ENCODE data around the gene AK1. TPM values are rescaled to one million over a fixed set of nuclear protein-coding genes. Genes with fewer than 3 reads are reported as not detected.

AK1 gene
- total and polyA plus RNA-seq, 2 of the 8 experiments (the other 6 are each of a cell fraction or from before 2014, with no cell fraction given), result 37.9 to 39.2 TPM

GRCh38 chr9:127921557-127922120 is 44.2 kb upstream of the AK1 start (continued):
- TF ChIP-seq SP2 (IDR thresholded peaks at IDR 0.05; ENCODE audit: low read length) (no peak), EGR1 (IDR thresholded peaks at IDR 0.05; ENCODE audit: borderline replicate concordance, low read depth, low read length) (no peak), TAF7 (optimal IDR thresholded peaks at IDR 0.05; ENCODE audit: borderline replicate concordance, low read depth, low read length) (no peak), RNF2 (IDR thresholded peaks at IDR 0.05; ENCODE audit: borderline replicate concordance, low read depth, low read length, missing control alignments, poor library complexity, severe bottlenecking) (no peak), RAD21 (IDR thresholded peaks at IDR 0.05 in 1 of 2, conservative IDR thresholded peaks at IDR 0.05 in 1 of 2; ENCODE audit: low read depth in 2 of 2, low read length in 2 of 2) (peak; percentile 95 to 96), MAX (IDR thresholded peaks at IDR 0.05) (0 out of 2 replicates have a peak, but pooled peaks have one; percentile 9), ASH2L (IDR thresholded peaks at IDR 0.05; ENCODE audit: low read length) (no peak), JUN (IDR thresholded peaks at IDR 0.05; ENCODE audit: low read depth, low read length) (no peak), KDM1A (IDR thresholded peaks at IDR 0.05; ENCODE audit: borderline replicate concordance, low read length) (peak; percentile 84; the same call in 1 of the 2 replicates), SRF (IDR thresholded peaks at IDR 0.05; ENCODE audit: low read depth, low read length) (no peak), ATF3 (IDR thresholded peaks at IDR 0.05; ENCODE audit: insufficient read depth, low read depth, low read length) (no peak), POLR2AphosphoS5 (IDR thresholded peaks at IDR 0.05; ENCODE audit: low read depth, low read length) (no peak), CTCF (IDR thresholded peaks at IDR 0.05; ENCODE audit: control extremely low read depth in 1 of 3, insufficient read depth in 1 of 3, low read depth in 1 of 3, low read length in 3 of 3) (peak in 2 of 3 experiments; percentile 91 to 93; a peak in 3 of 4 replicates)

Measured in H1 (cell line).